ENCODE results near the gene FBP2. TPM values are rescaled to one million over a fixed set of nuclear protein-coding genes. Genes with fewer than 3 reads are reported as not detected.

Gene FBP2
- total RNA-seq, 4 donors from 2014 or later, result not detected

GRCh38 chr9:94630833-94631232, 37.2 kb upstream of the FBP2 start:
- TF ChIP-seq EP300 (IDR thresholded peaks at IDR 0.05) (no peak), POLR2A (IDR thresholded peaks at IDR 0.05; ENCODE audit: low read depth) (no peak), CTCF (IDR thresholded peaks at IDR 0.05) (no peak), POLR2AphosphoS5 (IDR thresholded peaks at IDR 0.05) (no peak)
- DNase-seq (ENCODE audit: extremely low spot score), result no peak
- Histone ChIP-seq H3K4me3 (no peak overlapping the region), H3K27me3 (no peaks in the 10 kb centered on the region), H3K36me3 (no peaks in the 10 kb centered on the region), H3K9me3 (no peaks in the 10 kb centered on the region), H3K4me1 (peaks cover 0 to 7% (median 0%) of the 10 kb centered on the region in 4 donors), H3K27ac (replicated peaks in 1 of 4) (no peak overlapping the region)
- intact Hi-C loops (cut with DNase I), result no loop called here
- WGBS, result 78% methylated on average over 5 of the region's 5 CpGs

GRCh38 chr9:94630281-94630680, 36.7 kb upstream of the FBP2 start:
- H3K36me3 ChIP-seq, result no peaks in the 10 kb centered on the region
- no peak overlapping the region for H3K4me3 ChIP-seq
- H3K27ac ChIP-seq (replicated peaks in 1 of 4), result no peak overlapping the region
- no peak for DNase-seq (ENCODE audit: extremely low spot score)
- 81% methylated on average over 3 of the region's 3 CpGs for WGBS
- intact Hi-C loops (cut with DNase I), result no loop called here
- H3K27me3 ChIP-seq, result no peaks in the 10 kb centered on the region
- TF ChIP-seq EP300 (IDR thresholded peaks at IDR 0.05), result no peak
- TF ChIP-seq CTCF (IDR thresholded peaks at IDR 0.05), result no peak
- TF ChIP-seq POLR2A (IDR thresholded peaks at IDR 0.05; ENCODE audit: low read depth), result no peak
- TF ChIP-seq POLR2AphosphoS5 (IDR thresholded peaks at IDR 0.05), result no peak
- H3K4me1 ChIP-seq, result peaks cover 0 to 7% (median 0%) of the 10 kb centered on the region in 4 donors
- no peaks in the 10 kb centered on the region for H3K9me3 ChIP-seq

GRCh38 chr9:94627287-94627686, 33.7 kb upstream of the FBP2 start:
- DNase-seq (ENCODE audit: extremely low spot score), result no peak
- Histone ChIP-seq H3K4me3 (no peak overlapping the region), H3K27me3 (no peaks in the 10 kb centered on the region), H3K36me3 (no peaks in the 10 kb centered on the region), H3K27ac (replicated peaks in 1 of 4) (no peak overlapping the region), H3K9me3 (no peaks in the 10 kb centered on the region), H3K4me1 (no peaks in the 10 kb centered on the region)
- WGBS, result 97% methylated on average over 5 of the region's 6 CpGs
- intact Hi-C loops (cut with DNase I), result no loop called here
- no peak for TF ChIP-seq CTCF (IDR thresholded peaks at IDR 0.05)
- TF ChIP-seq POLR2AphosphoS5 (IDR thresholded peaks at IDR 0.05), result no peak
- TF ChIP-seq POLR2A (IDR thresholded peaks at IDR 0.05; ENCODE audit: low read depth), result no peak
- TF ChIP-seq EP300 (IDR thresholded peaks at IDR 0.05), result no peak

DNA sequence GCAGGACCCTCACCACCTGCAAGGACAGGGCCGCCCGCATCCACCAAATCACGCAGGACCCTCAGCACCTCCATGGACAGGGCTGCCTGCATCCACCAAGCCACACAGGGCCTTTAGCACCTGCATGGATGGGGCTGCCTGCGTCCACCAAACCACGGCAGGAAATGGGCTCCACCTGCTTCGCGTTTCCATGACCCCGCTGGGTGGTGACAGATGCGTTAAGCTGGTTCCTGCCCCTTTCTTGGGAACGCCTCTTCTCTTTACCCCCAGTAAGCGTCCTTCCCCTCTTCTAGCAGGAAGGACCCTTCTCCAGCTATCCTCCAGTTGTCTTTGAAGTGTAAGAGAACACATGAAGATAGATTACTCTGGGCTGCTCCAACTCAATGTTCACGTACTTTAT, 32.2 kb upstream of the FBP2 start:
- intact Hi-C loops (cut with DNase I), result no loop called here
- no peaks in the 10 kb centered on the region for H3K27me3 ChIP-seq
- no peak overlapping the region for H3K27ac ChIP-seq (replicated peaks in 1 of 4)
- no peaks in the 10 kb centered on the region for H3K9me3 ChIP-seq
- no peaks in the 10 kb centered on the region for H3K36me3 ChIP-seq
- TF ChIP-seq POLR2AphosphoS5 (IDR thresholded peaks at IDR 0.05) (no peak), EP300 (IDR thresholded peaks at IDR 0.05) (no peak), POLR2A (IDR thresholded peaks at IDR 0.05; ENCODE audit: low read depth) (no peak), CTCF (IDR thresholded peaks at IDR 0.05) (no peak)
- H3K4me3 ChIP-seq, result no peak overlapping the region
- H3K4me1 ChIP-seq, result no peaks in the 10 kb centered on the region
- 59% methylated on average over 5 of the region's 12 CpGs for WGBS
- DNase-seq (ENCODE audit: extremely low spot score), result no peak

DNA sequence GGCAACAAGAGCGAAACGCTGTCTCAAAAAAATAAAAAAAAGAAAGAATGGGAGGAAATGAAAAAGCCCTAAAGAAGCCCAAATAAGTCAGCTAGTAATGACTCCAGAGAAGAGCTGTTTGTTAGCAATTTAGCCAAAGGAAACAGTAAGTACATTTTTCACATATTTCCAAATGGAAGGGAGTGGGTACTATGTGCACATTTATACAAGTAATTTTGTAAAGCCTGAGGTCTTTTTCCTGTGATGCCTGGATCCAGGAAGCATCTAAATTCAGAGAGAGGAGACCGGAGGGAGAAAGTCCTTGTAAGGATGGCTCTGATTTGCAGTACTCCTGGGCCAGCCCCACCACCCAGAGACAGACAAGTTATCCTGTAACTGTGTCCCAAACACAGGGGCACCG, 31.0 kb upstream of the FBP2 start:
- intact Hi-C loops (cut with DNase I), result no loop called here
- Histone ChIP-seq H3K27me3 (no peaks in the 10 kb centered on the region), H3K4me1 (no peaks in the 10 kb centered on the region), H3K9me3 (no peaks in the 10 kb centered on the region), H3K36me3 (no peaks in the 10 kb centered on the region), H3K27ac (replicated peaks in 1 of 4) (no peak overlapping the region), H3K4me3 (no peak overlapping the region)
- WGBS, result 72% methylated on average over 4 of the region's 4 CpGs
- DNase-seq (ENCODE audit: extremely low spot score), result no peak
- TF ChIP-seq POLR2AphosphoS5 (IDR thresholded peaks at IDR 0.05), result no peak
- TF ChIP-seq EP300 (IDR thresholded peaks at IDR 0.05), result no peak
- TF ChIP-seq CTCF (IDR thresholded peaks at IDR 0.05), result no peak
- no peak for TF ChIP-seq POLR2A (IDR thresholded peaks at IDR 0.05; ENCODE audit: low read depth)

Measured in esophagus muscularis mucosa (tissue), 4 donors.